ENCODE measurements around the gene CISD3.

Gene CISD3

GRCh38 chr17:38762231-38762630, 32.1 kb downstream of the CISD3 start:
- H3K9me2 ChIP-seq (replicated peaks; ENCODE audit: low read depth, low read length) = no peaks in the 10 kb centered on the region
- H3K79me2 ChIP-seq (ENCODE audit: insufficient read depth, low read length) = 0 out of 2 replicates have a peak, but pooled peaks cover 3% of the 10 kb centered on the region
- peaks cover 68% of the 10 kb centered on the region; the same call in 1 of the 2 replicates for H3K36me3 ChIP-seq (ENCODE audit: insufficient read depth, low read length)
- H3K27me3 ChIP-seq (ENCODE audit: insufficient read depth, low read length, poor library complexity, severe bottlenecking) = no peaks in the 10 kb centered on the region
- H3F3A ChIP-seq (ENCODE audit: low read depth) = no peaks in the 10 kb centered on the region
- TF ChIP-seq EZH2phosphoT487 (IDR thresholded peaks at IDR 0.05; ENCODE audit: borderline replicate concordance) = no peak
- TF ChIP-seq, protein P1, sequence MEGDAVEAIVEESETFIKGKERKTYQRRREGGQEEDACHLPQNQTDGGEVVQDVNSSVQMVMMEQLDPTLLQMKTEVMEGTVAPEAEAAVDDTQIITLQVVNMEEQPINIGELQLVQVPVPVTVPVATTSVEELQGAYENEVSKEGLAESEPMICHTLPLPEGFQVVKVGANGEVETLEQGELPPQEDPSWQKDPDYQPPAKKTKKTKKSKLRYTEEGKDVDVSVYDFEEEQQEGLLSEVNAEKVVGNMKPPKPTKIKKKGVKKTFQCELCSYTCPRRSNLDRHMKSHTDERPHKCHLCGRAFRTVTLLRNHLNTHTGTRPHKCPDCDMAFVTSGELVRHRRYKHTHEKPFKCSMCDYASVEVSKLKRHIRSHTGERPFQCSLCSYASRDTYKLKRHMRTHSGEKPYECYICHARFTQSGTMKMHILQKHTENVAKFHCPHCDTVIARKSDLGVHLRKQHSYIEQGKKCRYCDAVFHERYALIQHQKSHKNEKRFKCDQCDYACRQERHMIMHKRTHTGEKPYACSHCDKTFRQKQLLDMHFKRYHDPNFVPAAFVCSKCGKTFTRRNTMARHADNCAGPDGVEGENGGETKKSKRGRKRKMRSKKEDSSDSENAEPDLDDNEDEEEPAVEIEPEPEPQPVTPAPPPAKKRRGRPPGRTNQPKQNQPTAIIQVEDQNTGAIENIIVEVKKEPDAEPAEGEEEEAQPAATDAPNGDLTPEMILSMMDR (conservative IDR thresholded peaks at IDR 0.05; ENCODE audit: low read length) = no peak
- H3K9ac ChIP-seq (ENCODE audit: low read depth, low read length, poor library complexity, severe bottlenecking) = no peak overlapping the region
- H4K20me1 ChIP-seq (ENCODE audit: insufficient read depth, low read length, poor library complexity, severe bottlenecking) = no peaks in the 10 kb centered on the region
- no peak overlapping the region for H3K4me2 ChIP-seq (ENCODE audit: low read depth, low read length, poor library complexity, severe bottlenecking)
- H2AFZ ChIP-seq (ENCODE audit: low read length) = no peak overlapping the region
- H3K4me1 ChIP-seq (ENCODE audit: insufficient read depth, low read length, poor library complexity, severe bottlenecking) = no peaks in the 10 kb centered on the region
- no peaks in the 10 kb centered on the region for H3K9me3 ChIP-seq (ENCODE audit: insufficient read depth, low read depth, low read length)
- H3K4me3 ChIP-seq (ENCODE audit: low read length, poor library complexity, severe bottlenecking) = no peak overlapping the region

- H3K79me2 ChIP-seq (ENCODE audit: insufficient read depth, low read length) = no peaks in the 10 kb centered on the region
- no peaks in the 10 kb centered on the region for H3F3A ChIP-seq (ENCODE audit: low read depth)
- H3K9me2 ChIP-seq (replicated peaks; ENCODE audit: low read depth, low read length) = no peaks in the 10 kb centered on the region
- peaks cover 89% of the 10 kb centered on the region; the same call in 1 of the 2 replicates for H3K36me3 ChIP-seq (ENCODE audit: insufficient read depth, low read length)
- no peaks in the 10 kb centered on the region for H3K4me1 ChIP-seq (ENCODE audit: insufficient read depth, low read length, poor library complexity, severe bottlenecking)
- no peaks in the 10 kb centered on the region for H3K27me3 ChIP-seq (ENCODE audit: insufficient read depth, low read length, poor library complexity, severe bottlenecking)
- no peaks in the 10 kb centered on the region for H3K9me3 ChIP-seq (ENCODE audit: insufficient read depth, low read depth, low read length)
- H4K20me1 ChIP-seq (ENCODE audit: insufficient read depth, low read length, poor library complexity, severe bottlenecking) = no peaks in the 10 kb centered on the region
- no peak overlapping the region for H3K9ac ChIP-seq (ENCODE audit: low read depth, low read length, poor library complexity, severe bottlenecking)
- H3K4me3 ChIP-seq (ENCODE audit: low read length, poor library complexity, severe bottlenecking) = no peak overlapping the region
- no peak overlapping the region for H2AFZ ChIP-seq (ENCODE audit: low read length)
- TF ChIP-seq, protein P1 (conservative IDR thresholded peaks at IDR 0.05; ENCODE audit: low read length) = no peak
- TF ChIP-seq EZH2phosphoT487 (IDR thresholded peaks at IDR 0.05; ENCODE audit: borderline replicate concordance) = no peak
- no peak overlapping the region for H3K4me2 ChIP-seq (ENCODE audit: low read depth, low read length, poor library complexity, severe bottlenecking)
These were observed 36.2 kb downstream of the CISD3 start for GRCh38 chr17:38766341-38766740.

DNA sequence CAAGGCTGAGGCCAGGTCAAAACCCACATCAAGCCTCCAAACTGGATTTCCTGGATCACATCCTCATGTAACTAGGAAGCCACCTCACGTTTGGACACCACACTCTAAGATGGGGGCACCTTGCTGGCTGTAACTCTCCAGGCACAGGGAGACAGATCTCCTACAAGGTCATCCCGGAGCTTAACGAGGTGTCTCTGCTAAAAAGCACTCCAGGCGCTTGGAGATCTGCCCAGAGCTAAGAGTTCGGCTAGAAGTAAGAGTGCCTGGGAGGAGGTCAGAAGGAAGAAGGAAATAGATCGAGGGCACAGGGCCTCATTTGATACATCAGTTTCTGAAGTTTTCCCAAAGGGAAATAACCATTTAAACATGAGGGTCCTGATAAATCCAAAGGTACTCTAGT, 38.3 kb downstream of the CISD3 start:
- H2AFZ ChIP-seq (ENCODE audit: low read length) = no peak overlapping the region
- no peak overlapping the region for H3K4me3 ChIP-seq (ENCODE audit: low read length, poor library complexity, severe bottlenecking)
- H3K9me2 ChIP-seq (replicated peaks; ENCODE audit: low read depth, low read length) = no peaks in the 10 kb centered on the region
- no peaks in the 10 kb centered on the region for H3K79me2 ChIP-seq (ENCODE audit: insufficient read depth, low read length)
- H4K20me1 ChIP-seq (ENCODE audit: insufficient read depth, low read length, poor library complexity, severe bottlenecking) = no peaks in the 10 kb centered on the region
- H3F3A ChIP-seq (ENCODE audit: low read depth) = no peaks in the 10 kb centered on the region; the same call in 1 of the 2 replicates
- no peak overlapping the region for H3K9ac ChIP-seq (ENCODE audit: low read depth, low read length, poor library complexity, severe bottlenecking)
- no peak overlapping the region for H3K4me2 ChIP-seq (ENCODE audit: low read depth, low read length, poor library complexity, severe bottlenecking)
- TF ChIP-seq, protein P1 (conservative IDR thresholded peaks at IDR 0.05; ENCODE audit: low read length) = no peak
- no peak for TF ChIP-seq EZH2phosphoT487 (IDR thresholded peaks at IDR 0.05; ENCODE audit: borderline replicate concordance)
- H3K9me3 ChIP-seq (ENCODE audit: insufficient read depth, low read depth, low read length) = no peaks in the 10 kb centered on the region
- H3K4me1 ChIP-seq (ENCODE audit: insufficient read depth, low read length, poor library complexity, severe bottlenecking) = no peaks in the 10 kb centered on the region
- peaks cover 89% of the 10 kb centered on the region; the same call in 1 of the 2 replicates for H3K36me3 ChIP-seq (ENCODE audit: insufficient read depth, low read length)
- H3K27me3 ChIP-seq (ENCODE audit: insufficient read depth, low read length, poor library complexity, severe bottlenecking) = no peaks in the 10 kb centered on the region

Measured in Loucy (cell line).